HG02938 (cell line): Measurements from ENCODE around the gene PPP2R3A.
A peak's percentile ranks its signal among the peaks of the same experiment; 100 is the strongest.
"Not testable (repeated sequence)": the region's sequence is repeated elsewhere in the genome, so short reads cannot be mapped to it uniquely, and the experiment has no call there.

Source experiments
- ATAC-seq: cut with Tn5 transposase; IDR thresholded peaks from one replicate; pipeline ENCODE4 v1.9.1; 2021; ENCODE audit warnings: mild to moderate bottlenecking, moderate library complexity; ENCODE audit not compliant: unreplicated experiment

PPP2R3A gene

GRCh38 chr3:136192195-136192594 is 226.7 kb downstream of the PPP2R3A start:
- not testable (repeated sequence) for ATAC-seq

- no peak for ATAC-seq
Observed at GRCh38 chr3:136192831-136193230, 227.3 kb downstream of the PPP2R3A start.

- ATAC-seq, result no peak
Observed at GRCh38 chr3:136193278-136194054, 227.9 kb downstream of the PPP2R3A start.

- no peak for ATAC-seq
Observed at GRCh38 chr3:136194409-136195257, 229.1 kb downstream of the PPP2R3A start.

- peak; percentile 34 for ATAC-seq
Observed at GRCh38 chr3:136195258-136196063, 229.9 kb downstream of the PPP2R3A start.

- peak; percentile 27 for ATAC-seq
Observed at GRCh38 chr3:136196064-136196400, 230.5 kb downstream of the PPP2R3A start, which contains the start of gene MSL2. TSS of gene MSL2 (minus strand) at chr3:136196335. CDS start at chr3:136195113, 1,222 bp downstream.

- ATAC-seq, result peak; percentile 65
Observed at GRCh38 chr3:136196401-136197158, 231.1 kb downstream of the PPP2R3A start.

GRCh38 chr3:136197159-136197793 is 231.7 kb downstream of the PPP2R3A start:
- ATAC-seq, result no peak
